Measurements from ENCODE around the gene DNAH6.

GRCh38 chr2:84713441-84713840, 197.1 kb downstream of the DNAH6 start:
- TF ChIP-seq, protein P1, sequence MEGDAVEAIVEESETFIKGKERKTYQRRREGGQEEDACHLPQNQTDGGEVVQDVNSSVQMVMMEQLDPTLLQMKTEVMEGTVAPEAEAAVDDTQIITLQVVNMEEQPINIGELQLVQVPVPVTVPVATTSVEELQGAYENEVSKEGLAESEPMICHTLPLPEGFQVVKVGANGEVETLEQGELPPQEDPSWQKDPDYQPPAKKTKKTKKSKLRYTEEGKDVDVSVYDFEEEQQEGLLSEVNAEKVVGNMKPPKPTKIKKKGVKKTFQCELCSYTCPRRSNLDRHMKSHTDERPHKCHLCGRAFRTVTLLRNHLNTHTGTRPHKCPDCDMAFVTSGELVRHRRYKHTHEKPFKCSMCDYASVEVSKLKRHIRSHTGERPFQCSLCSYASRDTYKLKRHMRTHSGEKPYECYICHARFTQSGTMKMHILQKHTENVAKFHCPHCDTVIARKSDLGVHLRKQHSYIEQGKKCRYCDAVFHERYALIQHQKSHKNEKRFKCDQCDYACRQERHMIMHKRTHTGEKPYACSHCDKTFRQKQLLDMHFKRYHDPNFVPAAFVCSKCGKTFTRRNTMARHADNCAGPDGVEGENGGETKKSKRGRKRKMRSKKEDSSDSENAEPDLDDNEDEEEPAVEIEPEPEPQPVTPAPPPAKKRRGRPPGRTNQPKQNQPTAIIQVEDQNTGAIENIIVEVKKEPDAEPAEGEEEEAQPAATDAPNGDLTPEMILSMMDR (IDR thresholded peaks at IDR 0.05; ENCODE audit: low read depth, low read length): no peak
- no peak for TF ChIP-seq POLR2A (IDR thresholded peaks at IDR 0.05; ENCODE audit: extremely low read depth, insufficient read length)
- TF ChIP-seq, protein P2, sequence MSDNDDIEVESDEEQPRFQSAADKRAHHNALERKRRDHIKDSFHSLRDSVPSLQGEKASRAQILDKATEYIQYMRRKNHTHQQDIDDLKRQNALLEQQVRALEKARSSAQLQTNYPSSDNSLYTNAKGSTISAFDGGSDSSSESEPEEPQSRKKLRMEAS (IDR thresholded peaks at IDR 0.05; ENCODE audit: low read depth, low read length): no peak

Measured in NB4 (cell line).